Measurements from ENCODE around the gene RAB44.

GRCh38 chr6:36743538-36744303, 46.1 kb downstream of the RAB44 start:
- TF ChIP-seq EZH2 (IDR thresholded peaks at IDR 0.05) (no peak), POLR2AphosphoS5 (IDR thresholded peaks at IDR 0.05; ENCODE audit: borderline replicate concordance, low read depth, low read length) (no peak), FOXP2 (optimal IDR thresholded peaks at IDR 0.05; ENCODE audit: control extremely low read depth, extremely low read length, insufficient read depth) (no peak)

Data from SK-N-MC (cell line).